Kidney (tissue), 14 donors: ENCODE results near the gene RASAL2. TPM values are rescaled to one million over a fixed set of nuclear protein-coding genes. Genes with fewer than 3 reads are reported as not detected.

Experiments used
- DNase-seq, 5 donors: peaks; one replicate each; pipeline ENCODE4 v3.0.0-alpha.2; 2013 to 2020
- FAIRE-seq: peaks from 2 replicates; lab custom pipeline; 2012; peaks lifted over from hg19 to GRCh38; lab: Jason Lieb, UNC
- H3K27ac ChIP-seq, 2 donors: one replicate each; pipeline ENCODE4 v1.7.0; 2013; ENCODE audit warnings: low read depth in 2 of 2, low read length in 2 of 2, inconsistent platforms in 1 of 2
- H3K27me3 ChIP-seq: one replicate; pipeline ENCODE4 v1.7.1; 2013; ENCODE audit warnings: low read length, inconsistent platforms; ENCODE audit not compliant: control insufficient read depth, insufficient read depth
- H3K36me3 ChIP-seq, 3 donors: one replicate each; pipeline versions ENCODE4 v1.7.0 to v1.7.1; 2013; ENCODE audit warnings: low read length in 3 of 3, control low read depth in 1 of 3, inconsistent platforms in 1 of 3; ENCODE audit not compliant: insufficient read depth in 3 of 3, control insufficient read depth in 2 of 3
- H3K4me1 ChIP-seq, 3 donors: one replicate each; pipeline versions ENCODE4 v1.7.0 to v1.7.1; 2013; ENCODE audit warnings: low read length in 3 of 3, inconsistent platforms in 1 of 3, low read depth in 1 of 3; ENCODE audit not compliant: control insufficient read depth in 2 of 3, insufficient read depth in 2 of 3
- H3K4me3 ChIP-seq, 3 donors: one replicate each; pipeline versions ENCODE4 v1.7.0 to v1.8.1; 2013; ENCODE audit warnings: low read length in 3 of 3, control low read depth in 1 of 3, inconsistent platforms in 1 of 3
- H3K9ac ChIP-seq, 3 donors: one replicate each; pipeline versions ENCODE4 v1.7.0 to v1.7.1; 2013; ENCODE audit warnings: low read length in 3 of 3, control low read depth in 1 of 3, inconsistent platforms in 1 of 3
- H3K9me3 ChIP-seq, 3 donors: one replicate each; pipeline versions ENCODE4 v1.7.0 to v1.7.1; 2013; ENCODE audit warnings: low read length in 3 of 3, control low read depth in 1 of 3, inconsistent platforms in 1 of 3; ENCODE audit not compliant: control insufficient read depth in 2 of 3, insufficient read depth in 1 of 3
- CTCF ChIP-seq: IDR thresholded peaks from 3 replicates; pipeline ENCODE4 v1.5.1; 2012; ENCODE audit warnings: mild to moderate bottlenecking, moderate library complexity, borderline replicate concordance; ENCODE audit not compliant: insufficient read depth; ENCODE audit errors: extremely low read depth
- intact Hi-C: fragments of 100-400 bp; cut with DNase I; formaldehyde crosslinking; loops from one replicate; pipeline ENCODE4 v1.11.1; 2022
- polyA plus RNA-seq: library from polyadenylated mRNA; stranded (reverse); fragments of 350-450 nt; fragmentation: Illumina TruSeq; extraction: RNeasy Lipid Tissue Mini Kit (QIAGEN cat#74804); gene quantifications from one replicate; pipeline ENCODE4 v1.2.3, GENCODE V29; 2014; ENCODE audit warnings: low read depth, low replicate concordance; ENCODE audit not compliant: insufficient read depth
- total RNA-seq: library from RNA; stranded (reverse); fragmentation: NEBNext Ultra II Directional; extraction: Animal tissue kit (Norgen Biotek cat#: 25700); gene quantifications from one replicate; pipeline ENCODE4 v1.2.1, GENCODE V29; 2021
- donor health status: control.
- donor health status: control.
- donor health status: control.
- donor health status: control.
- donor health status: control.
- donor health status: DM: yes; HTN: yes; CAD: no.
- donor health status: Normal renal cell carcinoma (clear cell type).

Gene RASAL2
- total and polyA plus RNA-seq, 2 donors from 2014 or later, result 2.2 to 26.5 TPM

- peak overlapping the region; percentile 8 to 31 (median 29) for H3K9ac ChIP-seq
- no peaks in the 10 kb centered on the region for H3K36me3 ChIP-seq
- intact Hi-C loops, result no loop called here
- peak overlapping the region; percentile 30 to 61 (median 42) for H3K4me3 ChIP-seq
- DNase-seq, result peak; percentile 60 to 89 (median 82)
- FAIRE-seq, result no peak
- peaks cover 0 to 10% (median 8%) of the 10 kb centered on the region in 3 donors for H3K4me1 ChIP-seq
- no peak for TF ChIP-seq CTCF
- no peaks in the 10 kb centered on the region for H3K9me3 ChIP-seq
- no peak overlapping the region for H3K27ac ChIP-seq
- no peaks in the 10 kb centered on the region for H3K27me3 ChIP-seq
Observed at GRCh38 chr1:178341261-178341956, 247.5 kb downstream of the RASAL2 start.

GRCh38 chr1:178342745-178343144, 248.8 kb downstream of the RASAL2 start:
- H3K27ac ChIP-seq, result no peak overlapping the region
- H3K4me1 ChIP-seq, result peaks cover 0 to 10% (median 8%) of the 10 kb centered on the region in 3 donors

GRCh38 chr1:178344513-178345091, 250.7 kb downstream of the RASAL2 start:
- Histone ChIP-seq H3K4me3 (peak overlapping the region in 1 of 3 donors; percentile 25), H3K9ac (no peak overlapping the region), H3K4me1 (peaks cover 0 to 10% (median 8%) of the 10 kb centered on the region in 3 donors)

More at GRCh38 chr1:178342745-178343144, 248.8 kb downstream of the RASAL2 start:
- intact Hi-C loops, result no loop called here
- DNase-seq (peak in 1 of 5 donors; percentile 29), FAIRE-seq (no peak)
- no peak for TF ChIP-seq CTCF
- no peaks in the 10 kb centered on the region for H3K36me3 ChIP-seq
- no peak overlapping the region for H3K4me3 ChIP-seq
- H3K27me3 ChIP-seq, result no peaks in the 10 kb centered on the region
- no peaks in the 10 kb centered on the region for H3K9me3 ChIP-seq
- no peak overlapping the region for H3K9ac ChIP-seq

More at GRCh38 chr1:178344513-178345091, 250.7 kb downstream of the RASAL2 start:
- peak; percentile 37 for TF ChIP-seq CTCF
- peak in 2 of 5 donors; percentile 28 to 70 for DNase-seq
- Histone ChIP-seq H3K27ac (peak overlapping the region in 1 of 2 donors; percentile 35), H3K9me3 (no peaks in the 10 kb centered on the region), H3K27me3 (no peaks in the 10 kb centered on the region), H3K36me3 (no peaks in the 10 kb centered on the region)
- peak; percentile 78 for FAIRE-seq
- intact Hi-C loops, result no loop called here
